ENCODE measurements around the gene CACNG5.

- no peak for TF ChIP-seq CTCF (IDR thresholded peaks at IDR 0.05; ENCODE audit: low read depth, low read length, missing input control)
- no peak for TF ChIP-seq TAF1 (conservative IDR thresholded peaks at IDR 0.05)
- TF ChIP-seq ATF3 (IDR thresholded peaks at IDR 0.05) = no peak
- no peak for TF ChIP-seq MAX (IDR thresholded peaks at IDR 0.05)
- no peak for TF ChIP-seq SP1 (IDR thresholded peaks at IDR 0.05)
- no peak for TF ChIP-seq FOXA1 (IDR thresholded peaks at IDR 0.05)
These were observed 8.0 kb downstream of the CACNG5 start for GRCh38 chr17:66842959-66843358.
